HG02885 (cell line): ENCODE data around the gene ZDHHC22.
A peak's percentile ranks its signal among the peaks of the same experiment; 100 is the strongest.

Experiments
- ATAC-seq: cut with Tn5 transposase; IDR thresholded peaks from one replicate; pipeline ENCODE4 v1.9.1; 2021; ENCODE audit warnings: mild to moderate bottlenecking; ENCODE audit not compliant: unreplicated experiment, poor library complexity

The ZDHHC22 gene

GRCh38 chr14:77158175-77158881, 16.7 kb upstream of the ZDHHC22 start:
- ATAC-seq: no peak

DNA sequence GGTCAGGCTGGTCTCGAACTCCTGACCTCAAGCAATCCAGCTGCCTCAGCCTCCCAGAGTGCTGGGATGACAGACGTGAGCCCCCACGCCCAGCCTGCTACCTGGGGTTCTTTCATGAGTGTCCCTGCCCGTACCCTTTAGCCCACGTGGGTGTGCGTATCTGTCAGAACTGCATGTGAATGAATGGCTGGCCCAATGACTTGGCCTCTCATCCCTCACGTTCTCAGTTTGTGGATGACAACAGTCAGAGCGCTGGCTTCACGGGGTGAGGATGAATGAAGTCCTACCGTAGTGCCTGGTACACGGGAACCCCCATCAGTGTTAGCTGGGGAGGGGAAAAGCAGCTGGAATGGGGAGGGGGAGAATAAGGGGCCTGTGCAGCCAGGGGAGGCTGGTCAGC, 16.1 kb upstream of the ZDHHC22 start:
- no peak for ATAC-seq

DNA sequence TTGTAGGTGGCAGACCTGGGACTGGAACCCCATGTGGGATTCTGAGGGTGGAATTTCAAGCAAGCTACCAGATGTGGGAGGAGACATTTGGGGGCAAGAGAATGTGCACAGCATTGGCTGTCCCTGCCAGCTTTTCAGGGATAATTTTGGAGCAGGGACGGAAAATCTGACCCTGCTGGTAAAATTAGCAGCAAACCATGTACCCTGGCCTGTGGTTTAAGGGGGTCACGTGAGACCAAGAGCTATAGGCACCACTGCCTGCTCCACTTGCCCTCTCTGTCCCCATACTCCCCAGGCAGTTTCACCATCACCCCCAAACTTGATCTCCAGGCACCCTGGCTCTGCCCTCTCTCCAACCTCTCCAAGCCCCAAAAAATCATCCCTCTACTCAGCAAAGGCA, 13.5 kb upstream of the ZDHHC22 start:
- ATAC-seq: no peak

DNA sequence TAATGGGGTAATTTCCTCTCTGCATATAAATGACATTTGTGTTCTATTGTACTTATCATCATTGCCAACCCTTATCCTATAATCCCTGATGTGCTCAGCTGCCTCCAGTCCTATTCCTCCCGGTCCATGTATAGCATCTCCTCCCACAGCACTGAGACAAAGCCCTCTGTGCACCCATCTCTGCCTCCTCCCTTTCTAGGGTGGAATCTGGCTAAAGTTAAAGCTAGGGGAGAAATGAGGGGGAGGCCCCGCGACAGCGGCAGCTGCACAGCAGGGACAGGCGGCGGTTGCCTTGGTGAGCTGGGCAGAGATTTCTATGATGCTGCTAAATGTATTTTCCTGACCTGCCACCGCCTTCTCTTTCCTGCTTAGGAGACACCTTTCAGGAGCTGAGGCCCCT, 12.8 kb upstream of the ZDHHC22 start:
- ATAC-seq: no peak

DNA sequence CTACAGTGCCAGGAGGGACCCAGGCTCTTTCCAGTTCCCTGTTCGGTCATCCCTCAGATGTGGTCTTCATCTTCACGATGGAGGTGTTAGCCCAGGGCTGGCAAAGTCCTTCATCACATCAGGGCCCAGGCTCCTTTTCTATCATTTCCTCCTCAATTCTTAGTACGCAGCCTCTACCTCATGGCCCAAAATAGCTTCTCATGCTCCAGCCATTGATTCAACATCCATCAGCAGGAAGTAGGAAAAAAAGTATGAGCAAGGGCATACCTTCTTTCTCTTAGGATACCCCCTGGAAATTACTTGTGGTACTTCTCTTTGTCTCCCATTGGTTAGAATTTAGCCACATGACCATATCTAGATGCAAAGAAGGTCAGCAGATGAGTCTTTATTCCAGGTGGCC, 12.2 kb upstream of the ZDHHC22 start:
- no peak for ATAC-seq

- ATAC-seq: no peak
These were observed 10.5 kb upstream of the ZDHHC22 start for GRCh38 chr14:77151918-77152588.

DNA sequence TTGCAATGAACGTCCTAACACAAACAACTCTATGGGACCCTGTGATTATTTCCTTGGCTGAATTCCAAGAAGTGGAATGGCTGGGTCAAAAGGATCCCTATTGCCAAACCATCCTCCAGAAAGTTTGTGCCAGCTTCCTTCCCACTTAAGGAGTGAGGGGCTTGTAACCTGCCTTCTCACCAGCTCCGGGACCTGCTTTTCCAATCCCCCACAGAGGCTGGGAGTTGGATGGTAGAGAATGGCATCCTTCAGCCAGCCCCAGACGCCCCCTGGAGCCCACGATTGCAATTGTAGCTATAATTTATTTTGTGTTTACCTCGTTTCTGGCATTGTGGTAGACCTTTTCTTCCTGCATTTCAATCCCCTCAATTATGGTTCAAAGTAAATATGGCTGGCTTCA, 9.7 kb upstream of the ZDHHC22 start:
- no peak for ATAC-seq

DNA sequence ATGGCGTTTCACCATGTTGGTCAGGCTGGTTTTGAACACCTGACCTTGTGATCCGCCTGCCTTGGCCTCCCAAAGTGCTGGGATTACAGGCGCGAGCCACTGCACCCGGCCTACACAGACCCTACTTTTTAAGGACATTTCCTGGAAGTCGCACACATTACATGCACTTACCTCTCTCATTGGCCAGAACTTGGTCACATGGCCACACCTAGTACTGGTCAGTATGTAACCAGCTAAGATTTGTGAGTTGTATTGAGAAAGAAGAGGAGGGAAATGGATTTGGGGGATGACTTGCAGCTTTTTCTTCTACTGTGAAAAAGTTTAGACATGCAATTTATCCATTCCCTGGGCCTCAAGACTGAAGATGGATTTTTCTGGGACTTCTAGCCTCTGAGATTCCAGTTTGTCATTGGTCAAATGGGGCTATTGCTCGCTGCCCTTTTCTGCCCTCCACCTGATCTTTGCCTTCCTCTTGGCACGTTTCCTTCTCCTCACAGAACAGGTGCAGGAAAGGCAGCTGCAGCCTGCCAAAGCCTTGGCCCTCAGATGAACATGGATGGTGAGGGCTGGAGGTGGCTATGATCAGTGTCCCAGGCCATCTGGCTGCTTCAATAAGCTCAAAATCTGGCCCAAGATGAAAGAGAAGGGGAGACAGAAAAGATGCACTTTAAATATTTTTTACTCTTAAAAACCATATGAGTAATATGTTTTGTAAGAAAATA, 7.1 kb upstream of the ZDHHC22 start:
- ATAC-seq: no peak

DNA sequence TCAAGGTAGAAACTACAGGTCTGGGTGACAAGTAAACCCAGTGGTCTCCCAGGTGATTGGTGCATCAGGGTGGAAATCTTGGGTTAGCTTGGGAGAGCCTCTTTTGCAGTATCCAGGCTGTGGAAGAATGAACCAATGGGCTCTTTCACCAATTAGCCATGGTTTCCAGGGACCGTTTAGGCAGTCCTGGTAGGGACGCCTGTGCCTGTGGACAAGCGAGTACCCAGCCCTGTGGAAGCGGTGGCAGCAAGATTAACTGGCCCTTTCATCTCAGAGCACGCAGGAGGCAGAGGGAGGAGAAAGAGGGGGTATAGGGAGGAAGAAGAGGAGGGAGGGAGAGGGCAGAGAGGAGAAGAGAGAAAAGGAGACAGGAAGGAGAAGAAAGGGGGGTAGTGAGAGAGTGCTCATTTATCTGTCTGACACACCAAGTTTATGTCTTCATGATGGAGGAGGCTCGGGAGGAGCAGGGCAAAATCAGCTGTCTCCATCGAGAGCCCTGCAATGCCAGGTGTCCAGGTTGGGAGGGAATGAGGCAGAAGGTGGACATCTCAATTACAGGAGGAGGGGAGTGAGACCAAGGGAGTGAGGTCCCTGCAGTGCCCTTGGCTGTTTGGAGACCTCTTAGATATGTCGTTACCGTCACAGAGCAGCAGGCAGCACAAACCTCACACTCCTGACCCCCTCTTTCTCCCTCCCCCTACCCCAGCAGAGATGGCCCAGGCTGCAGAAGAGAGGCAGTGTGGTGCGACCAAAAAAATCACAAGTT, 4.6 kb upstream of the ZDHHC22 start:
- no peak for ATAC-seq

DNA sequence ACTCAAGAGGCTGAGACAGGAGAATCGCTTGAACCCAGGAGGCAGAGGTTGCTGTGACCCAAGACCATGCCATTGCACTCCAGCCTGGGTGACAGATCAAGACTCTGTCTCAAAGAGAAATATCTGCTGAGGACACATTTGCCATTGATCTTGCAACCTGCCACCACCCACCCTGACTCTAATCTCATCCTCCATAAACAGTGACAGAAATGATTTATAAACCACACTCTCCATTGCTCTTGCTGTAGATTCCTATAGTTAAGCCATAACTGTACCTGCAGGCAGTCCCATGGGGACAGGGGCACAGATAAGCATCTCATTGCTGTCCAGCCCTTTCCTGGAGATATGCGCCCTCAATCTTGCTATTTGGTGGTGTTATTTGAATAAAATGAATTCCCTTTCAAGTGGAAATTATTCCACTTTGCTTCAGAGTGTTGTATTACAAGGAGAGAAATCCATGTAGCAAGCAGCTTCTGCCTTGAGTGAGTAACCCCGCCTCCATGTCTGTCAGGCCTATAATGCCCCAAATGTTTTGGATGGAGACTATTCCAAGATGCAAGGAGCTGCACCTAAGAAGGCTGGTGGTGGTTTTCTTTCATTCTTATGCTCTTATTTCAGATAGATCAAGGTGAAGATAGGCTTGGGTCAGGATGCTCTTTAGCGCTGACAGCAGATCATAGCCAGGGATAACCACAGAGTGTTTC, 3.0 kb upstream of the ZDHHC22 start:
- no peak for ATAC-seq

DNA sequence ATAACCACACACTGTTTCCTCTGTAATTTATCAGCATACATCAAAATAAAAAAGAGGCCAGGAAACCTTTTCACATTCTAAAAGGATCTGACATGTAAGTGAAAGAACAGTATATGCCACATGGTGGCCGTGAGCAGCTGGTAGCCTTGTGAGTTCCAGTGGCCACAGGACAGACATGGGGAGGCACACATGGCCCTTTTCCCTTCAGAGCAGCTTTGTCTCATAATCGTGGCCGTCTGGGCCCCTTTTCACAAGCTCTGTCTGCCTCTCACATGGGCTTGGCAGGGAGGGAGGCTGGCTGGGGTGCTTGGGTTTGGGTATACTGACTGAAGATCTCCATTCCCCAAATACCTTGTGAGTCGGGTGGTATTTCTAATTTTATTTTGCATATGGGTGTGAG, 1.5 kb upstream of the ZDHHC22 start:
- ATAC-seq: no peak

GRCh38 chr14:77142005-77142800, 612 bp upstream of the ZDHHC22 start:
- ATAC-seq: no peak

DNA sequence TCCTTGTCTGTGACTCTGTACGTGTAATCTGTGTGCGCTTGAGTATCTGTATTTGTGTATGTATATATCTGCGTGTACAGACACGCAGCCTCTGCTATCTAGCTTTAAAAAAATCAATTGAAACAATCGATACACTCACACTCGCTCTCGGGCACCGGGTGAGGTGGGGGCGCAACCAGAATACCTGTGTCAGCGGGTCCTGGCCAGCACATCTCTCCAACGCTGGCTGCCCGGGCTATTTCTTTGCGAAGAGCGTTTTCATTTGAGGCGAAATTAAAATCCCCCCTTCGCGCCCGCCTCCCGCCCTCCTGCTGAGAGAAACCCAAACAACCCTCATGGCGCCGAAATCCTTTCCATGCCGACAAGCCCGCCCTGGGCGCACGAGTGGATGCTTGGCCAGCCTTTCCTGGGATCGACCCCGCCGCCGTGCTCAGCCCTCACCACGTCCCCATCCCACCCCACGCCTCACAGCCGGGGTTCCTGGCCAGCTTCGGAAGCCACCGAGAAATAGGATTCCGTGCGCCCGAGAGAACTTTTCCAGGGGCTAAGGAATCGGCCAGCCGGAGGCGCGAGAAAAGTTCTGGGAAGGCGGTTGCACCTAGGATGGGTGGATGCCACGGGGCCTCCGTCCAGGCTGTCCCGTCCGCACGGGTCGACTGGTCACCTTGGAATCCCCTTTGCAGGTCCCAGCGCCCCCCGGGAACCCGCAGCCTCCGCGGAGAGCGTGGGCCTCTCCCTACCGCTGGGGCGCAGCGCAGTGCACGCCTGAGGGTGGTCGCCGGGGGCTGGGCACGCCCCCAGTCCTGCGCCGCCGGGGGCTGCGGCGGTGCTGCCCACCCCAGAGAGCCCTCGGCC, 1.0 kb downstream of the ZDHHC22 start:
- ATAC-seq: no peak

GRCh38 chr14:77139540-77140358, 1.8 kb downstream of the ZDHHC22 start:
- ATAC-seq: peak; percentile 45

- no peak for ATAC-seq
These were observed 2.6 kb downstream of the ZDHHC22 start for GRCh38 chr14:77139022-77139421.

GRCh38 chr14:77133720-77134338, 7.8 kb downstream of the ZDHHC22 start:
- no peak for ATAC-seq

- ATAC-seq: no peak
These were observed 9.6 kb downstream of the ZDHHC22 start for GRCh38 chr14:77131871-77132486.
